Stimulated activated CD8-positive, alpha-beta memory T cell treated with anti-CD3 and anti-CD28 coated beads, Interleukin-12 subunit alpha, Interleukin-12 subunit beta, amount 100 ng/mL, for 24 hours (primary cell): Measurements from ENCODE around the gene NAA80.
"Not testable (repeated sequence)": the region's sequence is repeated elsewhere in the genome, so short reads cannot be mapped to it uniquely, and the experiment has no call there.

Source experiments
- DNase-seq: peaks from one replicate; pipeline ENCODE4 v3.0.0-alpha.2; 2020; ENCODE audit errors: extremely low read depth

Gene NAA80

GRCh38 chr3:50270422-50271224 lies 28.6 kb downstream of the NAA80 start:
- DNase-seq: no peak

DNA sequence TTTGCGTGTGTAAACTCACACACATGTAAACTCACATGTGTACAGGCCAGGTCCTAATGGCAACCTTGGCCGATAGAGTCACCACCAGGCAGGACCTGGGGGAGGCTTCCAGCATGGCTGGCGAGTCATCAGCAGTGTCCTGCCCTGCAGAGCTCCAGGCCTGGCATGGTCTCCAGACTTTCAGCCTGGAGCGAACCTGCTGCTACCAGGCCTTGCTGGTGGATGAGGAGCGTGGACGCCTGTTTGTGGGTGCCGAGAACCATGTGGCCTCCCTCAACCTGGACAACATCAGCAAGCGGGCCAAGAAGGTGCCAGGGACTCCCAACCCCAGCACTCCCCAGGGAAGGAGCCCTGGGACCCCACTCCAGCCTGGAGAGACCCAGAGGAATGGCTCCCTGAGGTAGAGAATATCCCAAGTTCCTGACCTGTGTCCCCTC lies 29.2 kb downstream of the NAA80 start:
- no peak for DNase-seq

- DNase-seq: no peak
These were observed 29.7 kb downstream of the NAA80 start for GRCh38 chr3:50269460-50269859.

GRCh38 chr3:50268703-50269451 lies 30.3 kb downstream of the NAA80 start, which contains the start of gene SEMA3B:
Gene SEMA3B, plus strand, starts transcription at chr3:50269147. Its CDS starts 94 bp downstream, at chr3:50269241.
- DNase-seq: no peak

GRCh38 chr3:50268276-50268675 lies 30.9 kb downstream of the NAA80 start:
- DNase-seq: no peak

GRCh38 chr3:50267280-50267913 lies 31.8 kb downstream of the NAA80 start:
- no peak for DNase-seq

DNA sequence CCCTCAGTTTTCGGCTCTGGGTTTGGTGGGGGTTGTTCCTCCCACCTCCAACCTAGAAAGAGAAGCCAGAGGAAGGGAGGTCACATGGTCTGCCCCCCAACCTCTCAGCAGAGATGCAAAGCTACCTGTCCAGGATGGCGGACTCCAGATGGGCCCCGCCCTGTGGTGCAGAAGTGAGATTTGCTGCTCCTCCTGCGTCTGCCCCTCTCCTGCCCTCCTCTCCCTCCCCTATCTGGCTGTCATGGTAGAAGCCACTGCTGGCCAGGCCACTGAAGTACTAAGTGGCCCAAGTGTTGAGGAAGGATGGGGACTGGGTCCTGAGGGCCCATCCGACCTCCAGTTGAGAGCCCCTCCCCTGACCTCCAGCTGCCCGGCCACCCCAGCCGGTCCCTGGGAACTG lies 32.4 kb downstream of the NAA80 start:
- DNase-seq: no peak

- no peak for DNase-seq
These were observed 33.2 kb downstream of the NAA80 start for GRCh38 chr3:50266017-50266416.

DNA sequence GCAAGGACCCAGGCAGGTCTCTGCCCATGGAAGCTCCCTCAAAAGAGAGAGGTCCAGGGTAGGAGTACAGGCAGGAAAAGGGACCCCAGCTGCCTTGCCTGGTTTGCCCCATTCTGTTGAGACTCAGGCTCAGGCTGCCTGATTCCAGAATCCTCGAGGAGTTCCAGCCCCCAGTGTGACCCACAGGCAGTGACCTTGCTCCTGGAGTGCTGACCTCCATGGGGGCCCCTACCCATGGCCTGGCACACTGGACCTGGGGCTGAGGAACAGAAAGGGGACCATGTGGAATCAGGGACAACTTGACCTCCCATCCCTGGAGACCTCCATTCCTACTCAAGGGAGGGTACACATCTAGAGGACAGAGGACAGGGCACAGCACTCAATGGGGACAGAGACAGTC lies 33.6 kb downstream of the NAA80 start:
- no peak for DNase-seq

DNA sequence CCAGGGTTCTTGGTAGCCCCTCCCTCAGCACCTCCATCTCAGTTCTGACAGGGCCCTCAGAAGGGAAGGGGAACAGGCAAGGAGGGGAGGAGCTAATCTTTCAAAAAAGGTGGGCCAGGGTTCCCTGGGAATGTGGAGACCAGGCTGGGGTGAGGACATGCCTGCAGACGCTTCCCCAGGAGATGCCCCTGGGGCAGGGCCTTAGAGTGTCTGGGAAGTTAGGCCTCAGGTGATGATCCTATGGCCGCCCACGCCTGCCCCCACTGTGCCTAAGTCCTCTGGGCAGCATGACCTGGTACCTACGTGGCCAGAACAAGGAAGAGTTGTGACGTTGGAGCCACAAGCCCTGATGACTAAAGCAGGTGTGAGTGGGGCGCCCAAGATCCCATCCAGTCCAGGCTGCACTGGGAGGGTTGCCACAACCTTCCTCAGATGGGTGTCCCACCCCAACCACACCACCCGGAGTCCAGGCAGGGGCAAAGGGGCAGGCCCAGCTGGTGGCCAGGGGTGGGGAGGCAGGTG lies 34.2 kb downstream of the NAA80 start:
- no peak for DNase-seq

GRCh38 chr3:50264383-50264963 lies 34.7 kb downstream of the NAA80 start:
- DNase-seq: no peak

DNA sequence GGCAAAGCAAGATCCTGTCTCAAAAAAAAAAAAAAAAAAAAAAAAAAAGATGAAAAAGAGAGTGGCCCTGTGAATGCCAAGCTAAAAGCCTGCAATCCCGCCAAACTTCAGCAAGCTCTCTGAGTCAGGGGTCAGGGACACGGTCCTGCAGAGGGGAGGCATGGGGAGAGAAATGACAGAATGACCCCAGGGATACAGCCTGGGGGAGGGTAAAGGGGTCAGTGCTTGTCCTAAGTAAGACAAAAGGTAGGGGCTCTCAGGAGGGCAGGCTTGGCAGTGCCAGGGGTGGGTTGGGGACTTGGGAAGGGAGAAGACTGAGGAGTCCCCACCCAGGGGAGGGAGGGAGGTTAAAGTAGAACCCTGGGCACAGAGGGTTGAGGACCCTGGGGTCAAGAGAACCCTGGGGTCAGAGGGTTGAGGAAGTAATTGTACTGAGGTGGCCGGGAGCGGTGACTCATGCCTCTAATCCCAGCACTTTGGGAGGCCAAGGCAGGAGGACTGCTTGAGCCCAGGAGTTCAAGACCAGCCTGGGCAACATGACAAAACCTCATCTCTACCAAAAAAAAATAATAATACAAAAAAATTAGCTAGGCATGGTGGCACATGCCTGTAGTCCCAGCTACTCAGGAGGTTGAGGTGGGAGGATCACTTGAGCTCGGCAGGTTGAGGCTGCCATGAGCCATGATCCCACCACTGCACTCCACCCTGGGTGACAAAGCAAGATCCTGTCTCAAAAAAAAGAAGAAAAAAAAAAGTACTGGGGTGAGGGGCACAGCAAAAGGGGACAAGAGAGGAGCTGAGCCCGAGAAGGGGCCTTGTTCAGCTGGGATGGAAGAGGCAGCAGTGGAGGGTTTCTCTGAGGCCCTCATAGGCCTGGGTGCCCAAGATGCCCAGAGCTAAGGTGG lies 35.5 kb downstream of the NAA80 start:
- no peak for DNase-seq

DNA sequence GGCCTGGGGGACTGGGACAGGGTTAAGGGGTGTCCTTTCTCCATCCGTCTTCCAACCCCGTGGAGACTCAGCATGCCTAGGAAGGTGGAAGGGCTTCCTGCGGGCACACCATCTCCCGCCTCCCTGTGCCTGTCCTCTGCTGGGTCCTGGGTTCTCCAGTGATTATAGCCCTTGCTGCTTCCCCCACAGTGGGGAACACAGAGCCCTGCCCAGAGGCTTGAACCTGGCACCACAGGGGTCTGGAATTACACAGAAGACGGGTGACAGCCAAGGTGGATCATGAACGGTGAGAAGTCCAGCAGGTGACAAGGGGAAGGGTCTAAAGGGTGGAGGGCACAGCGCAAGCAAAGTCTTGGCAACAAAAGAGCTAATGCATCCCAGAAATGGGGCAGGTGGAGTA lies 36.4 kb downstream of the NAA80 start:
- no peak for DNase-seq

- not testable (repeated sequence) for DNase-seq
These were observed 37.0 kb downstream of the NAA80 start for GRCh38 chr3:50262200-50262599.

DNA sequence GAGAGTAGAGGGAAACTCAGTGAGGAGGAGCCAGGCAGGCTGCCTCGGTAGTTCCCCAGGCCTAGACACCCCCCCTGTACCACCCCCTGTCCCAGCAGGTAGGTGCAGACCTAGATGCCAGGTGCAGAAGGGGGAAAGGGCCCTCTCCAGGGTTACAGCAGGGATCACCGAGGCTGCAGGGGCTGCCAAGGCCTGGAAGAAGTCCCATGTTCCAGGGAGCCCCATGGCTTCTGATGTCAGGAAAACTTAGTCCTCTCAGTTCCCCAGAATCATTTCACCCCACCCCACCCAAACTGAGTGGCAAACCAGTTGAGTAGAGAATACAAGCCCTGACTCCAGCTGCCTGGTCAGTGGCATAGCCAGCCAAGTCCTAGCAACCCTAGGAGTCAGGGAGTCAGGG lies 37.7 kb downstream of the NAA80 start:
- DNase-seq: no peak

DNA sequence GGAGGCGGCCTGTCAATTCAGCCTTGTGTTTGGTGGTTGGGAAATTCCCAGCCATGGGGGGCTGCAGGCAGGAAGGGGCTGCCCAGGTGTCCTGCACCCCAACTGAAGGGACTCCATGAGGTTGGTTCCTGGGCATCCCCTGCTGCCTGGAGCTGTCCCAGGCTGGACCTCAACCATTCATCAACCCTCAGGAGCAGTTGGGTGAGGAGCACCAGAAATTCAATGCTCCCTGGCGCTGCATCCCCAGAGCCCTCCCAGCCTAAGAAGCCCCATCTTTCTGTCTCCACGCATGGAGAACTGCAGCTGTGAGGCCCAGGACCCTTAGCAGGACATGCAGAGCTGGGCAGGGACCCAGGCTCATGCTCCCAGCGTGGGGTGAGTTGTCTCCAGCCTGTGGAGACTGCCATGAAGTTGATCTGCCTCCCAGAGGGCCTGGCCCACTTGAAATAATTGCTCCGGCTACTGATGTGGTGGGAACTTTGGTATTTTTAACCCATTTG lies 38.2 kb downstream of the NAA80 start:
- DNase-seq: no peak

- DNase-seq: peak; percentile 58
These were observed 38.9 kb downstream of the NAA80 start for GRCh38 chr3:50260027-50260941.

- no peak for DNase-seq
These were observed 39.7 kb downstream of the NAA80 start for GRCh38 chr3:50259432-50260026.

DNA sequence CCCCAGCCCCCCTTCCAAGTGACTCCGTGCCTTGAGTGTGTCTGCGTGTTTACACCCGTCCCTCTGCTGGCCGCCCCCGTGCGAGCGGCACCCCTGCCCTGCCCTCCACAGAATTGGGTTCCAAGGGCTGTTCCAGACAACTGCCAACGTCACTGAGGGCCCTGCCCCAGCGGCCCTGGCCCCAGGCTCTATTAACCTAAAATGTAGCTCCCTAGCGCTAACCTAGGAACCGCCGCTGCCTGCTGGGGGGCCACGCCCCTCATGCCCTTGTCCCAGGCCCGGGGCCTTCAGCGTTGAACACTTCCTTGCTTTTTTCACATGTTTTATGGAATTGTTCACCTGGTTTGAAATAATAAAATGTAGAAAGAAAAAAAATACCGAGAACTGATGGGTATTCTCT lies 40.2 kb downstream of the NAA80 start:
- no peak for DNase-seq
